Measurements from ENCODE around the gene ANAPC2.
A peak's percentile ranks its signal among the peaks of the same experiment; 100 is the strongest.

The ANAPC2 gene

DNA sequence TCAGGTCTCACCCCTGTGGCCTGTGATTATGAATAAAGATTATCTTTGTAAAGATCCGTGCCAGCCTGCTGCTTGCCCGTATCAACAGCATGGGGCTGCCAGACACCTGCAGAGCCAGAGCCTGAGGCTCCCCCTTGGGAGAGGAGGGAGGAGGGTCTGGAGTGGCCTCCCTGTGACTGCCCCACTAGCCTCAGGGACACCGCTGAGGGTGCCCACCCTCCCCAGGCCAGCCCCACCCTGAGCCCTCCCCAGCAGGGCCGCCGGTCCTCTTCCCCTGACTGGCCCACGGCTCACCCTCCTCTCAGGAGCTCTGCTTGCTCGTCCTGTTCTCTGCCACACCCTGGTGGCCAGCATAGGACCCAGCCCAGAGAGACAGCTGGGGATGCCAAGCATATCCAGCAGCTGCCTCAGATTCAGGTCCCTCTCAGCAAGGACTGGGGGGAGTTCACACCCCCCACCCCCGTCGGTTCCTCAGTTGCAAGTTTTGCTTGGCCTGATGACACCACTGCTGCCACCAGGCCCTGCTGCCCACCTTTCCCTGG, 2.0 kb upstream of the ANAPC2 start:
- H2AFZ ChIP-seq (ENCODE audit: low read depth, low read length), result no peak overlapping the region
- TF ChIP-seq EZH2 (IDR thresholded peaks at IDR 0.05; ENCODE audit: borderline replicate concordance, low read depth, low read length, severe bottlenecking), result no peak
- TF ChIP-seq, protein P1, sequence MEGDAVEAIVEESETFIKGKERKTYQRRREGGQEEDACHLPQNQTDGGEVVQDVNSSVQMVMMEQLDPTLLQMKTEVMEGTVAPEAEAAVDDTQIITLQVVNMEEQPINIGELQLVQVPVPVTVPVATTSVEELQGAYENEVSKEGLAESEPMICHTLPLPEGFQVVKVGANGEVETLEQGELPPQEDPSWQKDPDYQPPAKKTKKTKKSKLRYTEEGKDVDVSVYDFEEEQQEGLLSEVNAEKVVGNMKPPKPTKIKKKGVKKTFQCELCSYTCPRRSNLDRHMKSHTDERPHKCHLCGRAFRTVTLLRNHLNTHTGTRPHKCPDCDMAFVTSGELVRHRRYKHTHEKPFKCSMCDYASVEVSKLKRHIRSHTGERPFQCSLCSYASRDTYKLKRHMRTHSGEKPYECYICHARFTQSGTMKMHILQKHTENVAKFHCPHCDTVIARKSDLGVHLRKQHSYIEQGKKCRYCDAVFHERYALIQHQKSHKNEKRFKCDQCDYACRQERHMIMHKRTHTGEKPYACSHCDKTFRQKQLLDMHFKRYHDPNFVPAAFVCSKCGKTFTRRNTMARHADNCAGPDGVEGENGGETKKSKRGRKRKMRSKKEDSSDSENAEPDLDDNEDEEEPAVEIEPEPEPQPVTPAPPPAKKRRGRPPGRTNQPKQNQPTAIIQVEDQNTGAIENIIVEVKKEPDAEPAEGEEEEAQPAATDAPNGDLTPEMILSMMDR (IDR thresholded peaks at IDR 0.05; ENCODE audit: borderline replicate concordance, extremely low read depth, low read length, poor library complexity, severe bottlenecking), result peak; percentile 25
- no peak overlapping the region for H3K27ac ChIP-seq (ENCODE audit: low read length)
- peaks cover 44% of the 10 kb centered on the region for H3K4me1 ChIP-seq (ENCODE audit: insufficient read depth, low read length)
- peaks cover 47% of the 10 kb centered on the region for H3K36me3 ChIP-seq (ENCODE audit: insufficient read depth, low read length)
- peaks cover 35% of the 10 kb centered on the region for H4K20me1 ChIP-seq (ENCODE audit: insufficient read depth, low read length)
- no peak for ATAC-seq (ENCODE audit: insufficient read depth, low read depth)
- peak overlapping the region in 1 of 2 experiments; percentile 97; a peak in 2 of 4 replicates for H3K4me3 ChIP-seq (ENCODE audit: low read depth in 1 of 2, low read length in 2 of 2)
- peaks cover 47% of the 10 kb centered on the region for H3K79me2 ChIP-seq (ENCODE audit: insufficient read depth, low read length)
- no peak for DNase-seq
- no peaks in the 10 kb centered on the region for H3K9me3 ChIP-seq (ENCODE audit: insufficient read depth, low read length, severe bottlenecking)
- H3K4me2 ChIP-seq (ENCODE audit: insufficient read depth, low read length), result peak overlapping the region; percentile 88; the same call in 1 of the 2 replicates
- no peak overlapping the region for H3K9ac ChIP-seq (ENCODE audit: low read depth, low read length)
- H3K27me3 ChIP-seq (ENCODE audit: insufficient read depth, low read length, poor library complexity), result no peaks in the 10 kb centered on the region

DNA sequence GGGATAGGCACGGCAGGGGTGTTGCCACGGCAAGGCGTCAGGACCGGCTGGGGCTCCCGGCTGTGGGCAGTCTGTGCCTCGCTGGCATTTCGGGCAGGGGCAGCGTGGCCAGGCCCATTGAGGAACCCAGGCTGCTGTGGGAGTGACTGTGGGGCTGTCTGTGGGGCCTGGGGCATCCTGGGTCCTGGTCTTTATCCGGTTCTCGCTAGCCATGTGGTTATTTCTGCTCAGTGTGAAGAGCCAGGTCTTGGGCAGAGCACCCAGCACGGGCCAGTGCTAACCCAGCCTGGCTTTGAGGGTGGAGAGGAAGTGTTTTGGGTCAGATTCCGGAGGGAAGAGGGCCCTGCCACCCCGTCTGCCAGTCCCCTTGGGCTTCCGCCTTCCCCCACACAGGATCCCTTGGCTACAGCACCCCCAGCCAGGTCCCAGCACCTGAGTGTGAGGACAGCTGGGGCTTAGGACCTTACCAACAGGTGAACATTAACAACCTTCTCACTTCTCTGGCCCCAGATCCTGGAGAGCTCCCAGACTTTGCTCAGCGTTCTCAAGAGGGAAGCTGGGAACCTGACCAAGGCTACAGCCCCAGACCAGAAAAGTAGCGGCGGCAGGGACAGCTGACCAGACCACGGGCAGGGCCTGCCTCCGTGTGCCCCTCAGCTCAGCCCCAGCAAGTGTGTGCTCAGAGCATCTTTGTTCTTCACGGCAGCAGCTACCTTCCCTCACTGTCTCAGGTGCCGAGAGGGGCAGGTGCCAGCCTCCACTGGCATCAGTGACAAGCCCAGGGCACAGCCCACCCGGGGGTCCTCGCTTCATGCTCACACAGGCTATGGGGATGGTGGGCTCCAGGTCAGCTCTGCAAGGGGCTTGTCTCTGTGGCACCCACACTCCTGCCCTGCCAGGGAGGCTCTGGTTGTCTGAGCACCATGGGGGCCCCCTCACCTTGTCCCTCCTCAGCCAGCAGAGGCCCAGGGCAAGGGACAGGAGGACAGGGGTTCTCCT, 1.2 kb upstream of the ANAPC2 start:
- H3K9me3 ChIP-seq (ENCODE audit: insufficient read depth, low read length, severe bottlenecking), result no peaks in the 10 kb centered on the region
- peaks cover 35% of the 10 kb centered on the region for H4K20me1 ChIP-seq (ENCODE audit: insufficient read depth, low read length)
- ATAC-seq (ENCODE audit: insufficient read depth, low read depth) (no peak), DNase-seq (no peak)
- H3K9ac ChIP-seq (ENCODE audit: low read depth, low read length), result peak overlapping the region; percentile 97
- peaks cover 52% of the 10 kb centered on the region for H3K36me3 ChIP-seq (ENCODE audit: insufficient read depth, low read length)
- peak overlapping the region; percentile 94 for H3K27ac ChIP-seq (ENCODE audit: low read length)
- H3K4me3 ChIP-seq (ENCODE audit: low read depth in 1 of 2, low read length in 2 of 2), result peak overlapping the region; percentile 66 to 97
- H2AFZ ChIP-seq (ENCODE audit: low read depth, low read length), result peak overlapping the region; percentile 84; the same call in 1 of the 2 replicates
- H3K4me1 ChIP-seq (ENCODE audit: insufficient read depth, low read length), result peaks cover 44% of the 10 kb centered on the region
- H3K79me2 ChIP-seq (ENCODE audit: insufficient read depth, low read length), result peaks cover 48% of the 10 kb centered on the region
- H3K4me2 ChIP-seq (ENCODE audit: insufficient read depth, low read length), result peak overlapping the region; percentile 88
- no peaks in the 10 kb centered on the region for H3K27me3 ChIP-seq (ENCODE audit: insufficient read depth, low read length, poor library complexity)
- no peak for TF ChIP-seq EZH2 (IDR thresholded peaks at IDR 0.05; ENCODE audit: borderline replicate concordance, low read depth, low read length, severe bottlenecking)
- TF ChIP-seq, protein P1 (IDR thresholded peaks at IDR 0.05; ENCODE audit: borderline replicate concordance, extremely low read depth, low read length, poor library complexity, severe bottlenecking), result no peak

- peak overlapping the region; percentile 88 for H3K4me2 ChIP-seq (ENCODE audit: insufficient read depth, low read length)
- TF ChIP-seq EZH2 (IDR thresholded peaks at IDR 0.05; ENCODE audit: borderline replicate concordance, low read depth, low read length, severe bottlenecking), result no peak
- TF ChIP-seq, protein P1 (IDR thresholded peaks at IDR 0.05; ENCODE audit: borderline replicate concordance, extremely low read depth, low read length, poor library complexity, severe bottlenecking), result no peak
- H3K4me1 ChIP-seq (ENCODE audit: insufficient read depth, low read length), result peaks cover 44% of the 10 kb centered on the region
- DNase-seq, result no peak
- H2AFZ ChIP-seq (ENCODE audit: low read depth, low read length), result peak overlapping the region; percentile 84
- no peak for ATAC-seq (ENCODE audit: insufficient read depth, low read depth)
- H3K4me3 ChIP-seq (ENCODE audit: low read depth in 1 of 2, low read length in 2 of 2), result peak overlapping the region; percentile 66 to 97
- H3K9me3 ChIP-seq (ENCODE audit: insufficient read depth, low read length, severe bottlenecking), result no peaks in the 10 kb centered on the region
- peak overlapping the region; percentile 97 for H3K9ac ChIP-seq (ENCODE audit: low read depth, low read length)
- peaks cover 48% of the 10 kb centered on the region for H3K79me2 ChIP-seq (ENCODE audit: insufficient read depth, low read length)
- peak overlapping the region; percentile 94 for H3K27ac ChIP-seq (ENCODE audit: low read length)
- peaks cover 39% of the 10 kb centered on the region for H4K20me1 ChIP-seq (ENCODE audit: insufficient read depth, low read length)
- H3K36me3 ChIP-seq (ENCODE audit: insufficient read depth, low read length), result peaks cover 67% of the 10 kb centered on the region
- no peaks in the 10 kb centered on the region for H3K27me3 ChIP-seq (ENCODE audit: insufficient read depth, low read length, poor library complexity)
These were observed 272 bp downstream of the ANAPC2 start for GRCh38 chr9:137188086-137188489.

Data from DND-41 (cell line).